ENCODE results near the gene HECW1. TPM values are rescaled to one million over a fixed set of nuclear protein-coding genes. Genes with fewer than 3 reads are reported as not detected.

Gene HECW1
- total RNA-seq, 1 donor from 2014 or later, result 54.7 TPM

Small RNA genes lying within 50 kb of the gene (small RNA-seq; reads per million reads assigned to genes)
- 0.81 reads per million, percentile 68 among the genes with 10 or more reads in this experiment for gene MIR3943
- not detected for gene RF00019
- not detected for gene RNU6-575P
- not detected for gene RNU7-35P

Other genes starting within 250 kb of the HECW1 start
- 9.2 TPM for gene C7orf25, start 200.6 kb upstream of the HECW1 start, total RNA-seq
- gene PSMA2, start 180.5 kb upstream of the HECW1 start, total RNA-seq, result 51.2 TPM
- gene MRPL32, start 180.3 kb upstream of the HECW1 start, total RNA-seq, result 50.8 TPM